ENCODE data around the gene STN1. TPM values are rescaled to one million over a fixed set of nuclear protein-coding genes. Genes with fewer than 3 reads are reported as not detected.

The STN1 gene
- total RNA-seq, 1 experiment from 2014 or later: 74.7 TPM

GRCh38 chr10:103895411-103896186 is 22.4 kb downstream of the STN1 start (continued):
- TF ChIP-seq REST (IDR thresholded peaks at IDR 0.05; ENCODE audit: low read depth): no peak

- DNase-seq (ENCODE audit: low read depth, low spot score) (no peak), ATAC-seq (no peak)
- ChIA-PET CTCF (interaction anchor here (0.6 to 1.7 kb wide), 2 partner anchors 181 to 380 kb away, joined by 3 to 6 read pairs; no protein-coding TSS in a partner anchor), RAD21 (ENCODE audit: low non-redundant PET in 1 of 2, low total read pairs in 2 of 2, uncharacterized antibody in 2 of 2, unreplicated experiment in 2 of 2) (interaction anchor here in 1 of 2 experiments (0.6 kb wide), 1 partner anchor 182 kb away, joined by 3 read pairs; no protein-coding TSS in a partner anchor), POLR2A (interaction anchor here (1.4 kb wide), 1 partner anchor 14 kb away, joined by 4 read pairs; no protein-coding TSS in a partner anchor)
- peak overlapping the region in 1 of 2 experiments; percentile 17; a peak in 2 of 4 replicates for H3K4me3 ChIP-seq (replicated peaks in 1 of 2; ENCODE audit: low read depth in 1 of 2, low read length in 2 of 2)
- H3K27me3 ChIP-seq (ENCODE audit: insufficient read depth, low read length): no peaks in the 10 kb centered on the region
- peak overlapping the region; percentile 84 for H3K27ac ChIP-seq (ENCODE audit: low read depth, low read length)
- peaks cover 84 to 90% of the 10 kb centered on the region in 2 experiments for H3K4me1 ChIP-seq (ENCODE audit: control insufficient read depth in 1 of 2, insufficient read depth in 2 of 2, low read length in 2 of 2)
- BruUV-seq (replicated peaks): no TSS peak
- intact Hi-C loops (cut with micrococcal nuclease): loop anchor here (10.0 kb wide), 1 partner anchor 440 kb away; the partner anchor contains the start of gene ITPRIP
- peaks cover 2 to 23% of the 10 kb centered on the region in 2 experiments; a peak in 2 of 4 replicates for H3K36me3 ChIP-seq (ENCODE audit: control insufficient read depth in 1 of 2, insufficient read depth in 2 of 2, low read length in 2 of 2)
- TF ChIP-seq CTCF (IDR thresholded peaks at IDR 0.05 in 2 of 3, conservative IDR thresholded peaks at IDR 0.05 in 1 of 3; ENCODE audit: borderline replicate concordance in 1 of 3, insufficient read depth in 1 of 3, low read depth in 2 of 3, low read length in 2 of 3) (no peak), ZBTB33 (IDR thresholded peaks at IDR 0.05; ENCODE audit: extremely low read depth, insufficient replicate concordance, low read length) (no peak), ATF3 (IDR thresholded peaks at IDR 0.05) (no peak), POLR2A (IDR thresholded peaks at IDR 0.05; ENCODE audit: borderline replicate concordance, extremely low read depth, insufficient read depth, insufficient read length) (no peak)
- H4K20me1 ChIP-seq (ENCODE audit: insufficient read depth): no peaks in the 10 kb centered on the region
- no peak overlapping the region for H2AFZ ChIP-seq (ENCODE audit: low read depth, low read length, poor library complexity, severe bottlenecking)
- no peaks in the 10 kb centered on the region for H3K79me2 ChIP-seq (ENCODE audit: insufficient read depth, low read length)
- H3K9me2 ChIP-seq (ENCODE audit: insufficient read depth): no peaks in the 10 kb centered on the region
- H3K9me3 ChIP-seq (ENCODE audit: control insufficient read depth in 1 of 2, insufficient read depth in 1 of 2, low read depth in 1 of 2, low read length in 2 of 2): no peaks in the 10 kb centered on the region
- peak overlapping the region; percentile 34 for H3K9ac ChIP-seq (ENCODE audit: low read length)
- H3K4me2 ChIP-seq (ENCODE audit: low read length): peak overlapping the region; percentile 61
These were observed 23.5 kb downstream of the STN1 start for GRCh38 chr10:103894441-103894864.
